ENCODE measurements around the gene NCOR1. TPM values are rescaled to one million over a fixed set of nuclear protein-coding genes. Genes with fewer than 3 reads are reported as not detected.
"Not testable (repeated sequence)": the region's sequence is repeated elsewhere in the genome, so short reads cannot be mapped to it uniquely, and the experiment has no call there.

NCOR1 gene
- total RNA-seq, 4 donors from 2014 or later: 321 to 561 (median 467) TPM

- Histone ChIP-seq H3K4me1 (no peaks in the 10 kb centered on the region), H3K9me3 (no peaks in the 10 kb centered on the region), H3K27ac (no peak overlapping the region), H3K36me3 (peaks cover 0 to 84% (median 0%) of the 10 kb centered on the region in 3 donors), H3K27me3 (no peaks in the 10 kb centered on the region), H3K4me3 (no peak overlapping the region)
- no peak for DNase-seq
- no peak for TF ChIP-seq CTCF (IDR thresholded peaks at IDR 0.05)
- TF ChIP-seq POLR2A (IDR thresholded peaks at IDR 0.05): no peak
Measured at GRCh38 chr17:16122697-16123434, 92.5 kb downstream of the NCOR1 start.

GRCh38 chr17:16121915-16122314 is 93.4 kb downstream of the NCOR1 start:
- Histone ChIP-seq H3K4me1 (no peaks in the 10 kb centered on the region), H3K27ac (no peak overlapping the region), H3K36me3 (peaks cover 0 to 91% (median 0%) of the 10 kb centered on the region in 3 donors), H3K27me3 (no peaks in the 10 kb centered on the region), H3K9me3 (no peaks in the 10 kb centered on the region), H3K4me3 (no peak overlapping the region)
- TF ChIP-seq CTCF (IDR thresholded peaks at IDR 0.05) (no peak), POLR2A (IDR thresholded peaks at IDR 0.05) (no peak)
- DNase-seq: no peak

GRCh38 chr17:16120937-16121336 is 94.4 kb downstream of the NCOR1 start:
- Histone ChIP-seq H3K27me3 (no peaks in the 10 kb centered on the region), H3K36me3 (peaks cover 0 to 96% (median 0%) of the 10 kb centered on the region in 3 donors), H3K4me3 (no peak overlapping the region), H3K4me1 (no peaks in the 10 kb centered on the region), H3K27ac (no peak overlapping the region), H3K9me3 (no peaks in the 10 kb centered on the region)
- no peak for DNase-seq
- TF ChIP-seq POLR2A (IDR thresholded peaks at IDR 0.05) (no peak), CTCF (IDR thresholded peaks at IDR 0.05) (no peak)

- no peak overlapping the region for H3K4me3 ChIP-seq
- H3K27me3 ChIP-seq: no peaks in the 10 kb centered on the region
- peaks cover 0 to 95% (median 3%) of the 10 kb centered on the region in 3 donors for H3K36me3 ChIP-seq
- no peak for DNase-seq
- H3K27ac ChIP-seq: no peak overlapping the region
- no peaks in the 10 kb centered on the region for H3K9me3 ChIP-seq
- H3K4me1 ChIP-seq: no peaks in the 10 kb centered on the region
- no peak for TF ChIP-seq POLR2A (IDR thresholded peaks at IDR 0.05)
- no peak for TF ChIP-seq CTCF (IDR thresholded peaks at IDR 0.05)
Measured at GRCh38 chr17:16117149-16117548, 98.2 kb downstream of the NCOR1 start.

- DNase-seq, H3K4me3 ChIP-seq, H3K4me1 ChIP-seq, H3K27me3 ChIP-seq, H3K27ac ChIP-seq, H3K9me3 ChIP-seq: not testable (repeated sequence)
- peaks cover 0 to 81% (median 3%) of the 10 kb centered on the region in 3 donors for H3K36me3 ChIP-seq
Measured at GRCh38 chr17:16115077-16115698, 100.1 kb downstream of the NCOR1 start.

- TF ChIP-seq POLR2A (IDR thresholded peaks at IDR 0.05) (no peak), CTCF (IDR thresholded peaks at IDR 0.05) (no peak)
- H3K36me3 ChIP-seq: peaks cover 0 to 52% (median 3%) of the 10 kb centered on the region in 3 donors
- no peak for DNase-seq
- H3K27me3 ChIP-seq: no peaks in the 10 kb centered on the region
- H3K4me1 ChIP-seq: no peaks in the 10 kb centered on the region
- H3K4me3 ChIP-seq: no peak overlapping the region
- no peak overlapping the region for H3K27ac ChIP-seq
- no peaks in the 10 kb centered on the region for H3K9me3 ChIP-seq
Measured at GRCh38 chr17:16108871-16109270, 106.5 kb downstream of the NCOR1 start.
